OCI-LY3 (cell line): ENCODE data around the gene KLHL2.

Experiments
- H2AFZ ChIP-seq: fragments of 200-600, 300-600 bp; shearing (Covaris generic); 2 replicates; pipeline ENCODE4 v1.6.0; 2014; ENCODE audit warnings: antibody characterized with exemption, low read depth, low read length
- H3K27ac ChIP-seq: fragments of 200-600, 300-600 bp; sonication (generic); 2 replicates; pipeline ENCODE4 v1.5.1; 2014; ENCODE audit warnings: mild to moderate bottlenecking, low read length, moderate library complexity, mixed read lengths
- H3K27me3 ChIP-seq: fragments of 200-600, 300-600 bp; sonication (generic); 2 replicates; pipeline ENCODE4 v1.6.1; 2014; ENCODE audit warnings: low read depth, low read length, mixed read lengths
- H3K36me3 ChIP-seq: fragments of 200-600, 300-600 bp; sonication (generic); replicated peaks from 2 replicates; pipeline ENCODE3; 2014; ENCODE audit warnings: low read depth, low read length, mixed read lengths
- H3K4me1 ChIP-seq: fragments of 300-600, 200-600 bp; sonication (generic); 2 replicates; pipeline ENCODE4 v1.6.1; 2014; ENCODE audit warnings: low read length, mixed read lengths
- H3K4me2 ChIP-seq: fragments of 200-600, 300-600 bp; sonication (generic); 2 replicates; pipeline ENCODE4 v1.6.1; 2014; ENCODE audit warnings: low read length, mixed read lengths
- H3K4me3 ChIP-seq: fragments of 300-600, 200-600 bp; sonication (generic); 2 replicates; pipeline ENCODE4 v1.5.1; 2014; ENCODE audit warnings: antibody characterized with exemption, mild to moderate bottlenecking, low read length, moderate library complexity
- H3K79me2 ChIP-seq: fragments of 300-600, 200-600 bp; shearing (Covaris generic); 2 replicates; pipeline ENCODE4 v1.6.1; 2014; ENCODE audit warnings: mild to moderate bottlenecking, low read length, mixed read lengths
- H3K9ac ChIP-seq: fragments of 300-600, 200-600 bp; shearing (Covaris generic); 2 replicates; pipeline ENCODE4 v1.6.0; 2014; ENCODE audit warnings: mild to moderate bottlenecking, low read length, moderate library complexity
- H3K9me3 ChIP-seq: fragments of 200-600, 300-600 bp; shearing (Covaris generic); 2 replicates; pipeline ENCODE4 v1.6.1; 2014; ENCODE audit warnings: low read length, mixed read lengths; ENCODE audit not compliant: insufficient read depth
- H4K20me1 ChIP-seq: fragments of 200-600, 300-600 bp; sonication (generic); 2 replicates; pipeline ENCODE4 v1.6.1; 2016; ENCODE audit warnings: low read length, mixed read lengths; ENCODE audit not compliant: insufficient read depth
- CTCF ChIP-seq: fragments of 200-600, 300-600 bp; sonication (generic); IDR thresholded peaks from 2 replicates; pipeline ENCODE4 v1.5.1; 2014; ENCODE audit warnings: antibody characterized with exemption, low read length, low read depth
- EZH2phosphoT487 ChIP-seq: fragments of 200-600 bp; shearing (Covaris generic); IDR thresholded peaks from 2 replicates; pipeline ENCODE4 v1.6.1; 2018; ENCODE audit warnings: antibody characterized with exemption, mixed run types, low read depth

KLHL2 gene

GRCh38 chr4:165369522-165369921 is 162.2 kb downstream of the KLHL2 start:
- H2AFZ ChIP-seq, result no peak overlapping the region
- no peak overlapping the region for H3K27ac ChIP-seq
- H3K4me3 ChIP-seq, result no peak overlapping the region
- no peaks in the 10 kb centered on the region for H3K4me1 ChIP-seq
- no peak overlapping the region for H3K4me2 ChIP-seq
- no peaks in the 10 kb centered on the region for H3K9me3 ChIP-seq
- no peaks in the 10 kb centered on the region for H3K36me3 ChIP-seq
- TF ChIP-seq EZH2phosphoT487 (no peak), CTCF (no peak)
- no peaks in the 10 kb centered on the region for H3K27me3 ChIP-seq
- H3K79me2 ChIP-seq, result no peaks in the 10 kb centered on the region
- H3K9ac ChIP-seq, result no peak overlapping the region
- H4K20me1 ChIP-seq, result no peaks in the 10 kb centered on the region

- Histone ChIP-seq H3K27me3 (no peaks in the 10 kb centered on the region), H2AFZ (no peak overlapping the region), H3K27ac (no peak overlapping the region), H4K20me1 (no peaks in the 10 kb centered on the region), H3K4me1 (no peaks in the 10 kb centered on the region), H3K9ac (no peak overlapping the region), H3K4me3 (no peak overlapping the region), H3K36me3 (no peaks in the 10 kb centered on the region), H3K9me3 (no peaks in the 10 kb centered on the region), H3K79me2 (no peaks in the 10 kb centered on the region), H3K4me2 (no peak overlapping the region)
- TF ChIP-seq EZH2phosphoT487 (no peak), CTCF (no peak)
These were observed 163.2 kb downstream of the KLHL2 start for GRCh38 chr4:165370530-165370929.
